Activated effector memory CD4-positive, alpha-beta T cell treated with anti-CD3 and anti-CD28 coated beads, Interleukin-2, amount 50 U/mL, for 16 hours (primary cell): ENCODE results near the gene ALS2CL.

Experiments used
- DNase-seq: peaks from one replicate; pipeline ENCODE4 v3.0.0-alpha.2; 2020

ALS2CL gene

GRCh38 chr3:46629551-46630517 is 63.6 kb downstream of the ALS2CL start:
- DNase-seq, result peak; percentile 91

- no peak for DNase-seq
Observed at GRCh38 chr3:46628901-46629369, 64.5 kb downstream of the ALS2CL start.

- no peak for DNase-seq
Observed at GRCh38 chr3:46627078-46627477, 66.4 kb downstream of the ALS2CL start.

GRCh38 chr3:46626039-46626438 is 67.4 kb downstream of the ALS2CL start:
- DNase-seq, result no peak

GRCh38 chr3:46624975-46625490 is 68.4 kb downstream of the ALS2CL start:
- no peak for DNase-seq

- no peak for DNase-seq
Observed at GRCh38 chr3:46624533-46624932, 68.9 kb downstream of the ALS2CL start.

- DNase-seq, result no peak
Observed at GRCh38 chr3:46619845-46620778, 73.4 kb downstream of the ALS2CL start.
